ENCODE measurements around the gene HLA-B.
A peak's percentile ranks its signal among the peaks of the same experiment; 100 is the strongest.

The HLA-B gene

DNA sequence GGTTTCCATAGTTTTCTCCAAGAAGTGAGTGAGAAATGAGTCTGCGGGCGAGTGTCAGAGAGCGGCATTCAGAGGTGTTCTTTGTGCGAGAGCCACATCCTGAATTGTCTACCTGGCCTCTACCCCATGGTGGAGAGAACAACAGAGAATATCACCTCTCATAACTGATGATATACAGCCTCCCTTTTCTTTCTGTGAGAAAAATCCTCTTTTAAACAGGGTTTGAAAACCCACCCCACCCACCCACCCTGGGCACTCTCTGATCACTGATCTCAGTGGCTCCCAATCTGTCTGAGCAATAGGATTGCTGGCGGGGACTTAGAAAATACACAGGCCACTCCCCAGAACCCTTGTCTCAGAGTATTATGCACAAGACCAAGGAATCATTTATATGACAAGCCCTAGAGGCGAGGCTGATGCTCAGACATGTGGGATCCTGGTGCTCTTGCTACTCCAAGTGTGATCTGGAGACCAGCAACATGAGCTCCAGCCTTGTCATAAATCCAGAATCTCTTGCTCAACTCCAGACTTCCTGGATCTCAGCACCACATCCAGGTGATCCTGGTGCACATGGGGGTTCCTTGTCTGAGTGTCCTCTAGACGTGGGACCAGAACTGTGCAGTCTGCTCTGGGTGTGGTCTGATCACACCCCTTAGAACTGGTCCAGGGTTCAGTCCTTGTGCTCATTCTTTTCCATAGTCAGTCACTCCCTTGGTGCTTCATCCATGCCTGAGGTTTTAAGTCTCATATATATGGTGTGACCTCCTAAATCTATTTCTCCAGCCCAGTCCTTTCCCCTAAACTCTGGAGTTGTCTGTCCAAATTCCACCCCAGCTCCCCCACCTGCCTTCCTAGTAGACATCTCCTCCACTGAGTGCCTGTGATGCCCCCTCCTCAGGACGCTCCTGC, 5.3 kb downstream of the HLA-B start:
- no peak for FAIRE-seq

GRCh38 chr6:31351033-31351380, 6.0 kb downstream of the HLA-B start:
- FAIRE-seq: no peak

GRCh38 chr6:31350196-31351032, 6.6 kb downstream of the HLA-B start:
- FAIRE-seq: no peak

GRCh38 chr6:31349301-31349700, 7.7 kb downstream of the HLA-B start:
- FAIRE-seq: no peak

- FAIRE-seq: no peak
These were observed 11.8 kb downstream of the HLA-B start for GRCh38 chr6:31345026-31345730.

- no peak for FAIRE-seq
These were observed 16.8 kb downstream of the HLA-B start for GRCh38 chr6:31340228-31340627.

- no peak for FAIRE-seq
These were observed 17.8 kb downstream of the HLA-B start for GRCh38 chr6:31339210-31339609.

DNA sequence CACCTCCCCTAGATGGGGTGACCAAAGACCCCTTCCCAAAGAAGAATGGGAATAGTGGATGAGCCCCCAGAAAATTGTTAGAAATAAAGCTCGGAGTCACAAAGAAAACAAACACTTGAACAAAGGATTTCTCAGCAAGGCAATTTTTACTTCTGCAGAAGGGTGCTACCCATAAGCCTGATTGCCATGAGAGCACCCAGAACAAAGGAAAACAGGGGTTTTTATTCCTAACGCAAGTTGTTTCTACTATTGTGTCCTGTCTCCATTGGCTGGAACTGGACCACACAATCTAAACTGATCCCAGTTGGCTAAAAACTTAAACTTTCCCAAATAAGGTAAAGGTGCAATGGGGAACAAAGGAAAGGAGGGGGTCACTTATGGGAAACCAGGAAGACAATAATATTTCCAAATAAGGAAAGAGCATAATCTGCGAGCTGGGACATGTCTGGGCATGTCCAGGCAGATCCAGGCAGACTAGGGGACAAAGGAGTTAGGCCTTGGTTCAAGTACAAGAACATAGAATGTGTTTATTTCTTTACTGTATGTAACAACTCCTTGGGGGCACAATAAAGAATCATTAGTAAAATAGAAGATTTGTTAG, 20.0 kb downstream of the HLA-B start:
- FAIRE-seq: no peak

- no peak for FAIRE-seq
These were observed 24.1 kb downstream of the HLA-B start for GRCh38 chr6:31332637-31333602.

- no peak for FAIRE-seq
These were observed 28.5 kb downstream of the HLA-B start for GRCh38 chr6:31328355-31328960.

DNA sequence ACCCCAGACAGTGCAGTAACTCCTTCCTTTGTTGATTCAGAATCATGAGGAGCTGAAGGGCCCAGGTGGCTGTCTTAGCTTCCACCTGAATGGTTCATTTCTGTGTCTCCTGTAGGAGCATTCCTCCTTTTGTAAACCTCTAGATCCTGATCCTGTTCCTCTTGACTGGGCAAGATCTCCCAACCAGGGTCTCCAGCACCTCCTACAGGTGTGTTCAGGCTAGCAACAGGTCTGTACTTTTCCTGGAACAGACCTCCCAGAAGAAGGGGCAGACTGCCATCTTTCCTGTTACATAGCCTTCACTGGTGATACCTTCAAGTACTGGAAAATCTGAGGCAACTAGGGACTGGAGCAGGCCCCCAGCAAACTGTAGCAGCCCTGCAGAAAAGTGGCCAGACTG, 35.2 kb downstream of the HLA-B start:
- no peak for FAIRE-seq

GRCh38 chr6:31321005-31321707, 35.8 kb downstream of the HLA-B start:
- FAIRE-seq: peak; percentile 27

DNA sequence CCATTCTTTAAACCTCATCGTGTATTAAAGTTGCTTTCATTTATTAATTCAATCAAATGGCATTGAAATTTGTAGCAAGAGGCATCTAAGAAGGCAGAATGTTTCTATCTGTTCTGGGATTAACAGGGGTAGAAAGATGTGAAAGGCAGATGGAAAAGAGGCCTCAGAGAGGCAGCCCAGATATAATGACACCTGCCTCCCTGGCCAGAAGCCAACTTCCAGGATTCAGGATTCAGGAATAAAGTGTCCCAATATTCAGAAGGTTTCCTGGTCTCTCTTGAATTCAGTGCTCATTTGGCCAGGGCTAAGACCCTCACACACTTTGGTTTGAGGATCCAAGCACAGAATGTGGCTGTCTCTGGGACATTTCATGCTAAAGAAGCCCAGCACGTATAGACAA, 39.9 kb downstream of the HLA-B start:
- FAIRE-seq: no peak

- FAIRE-seq: no peak
These were observed 47.3 kb downstream of the HLA-B start for GRCh38 chr6:31309641-31310040.

DNA sequence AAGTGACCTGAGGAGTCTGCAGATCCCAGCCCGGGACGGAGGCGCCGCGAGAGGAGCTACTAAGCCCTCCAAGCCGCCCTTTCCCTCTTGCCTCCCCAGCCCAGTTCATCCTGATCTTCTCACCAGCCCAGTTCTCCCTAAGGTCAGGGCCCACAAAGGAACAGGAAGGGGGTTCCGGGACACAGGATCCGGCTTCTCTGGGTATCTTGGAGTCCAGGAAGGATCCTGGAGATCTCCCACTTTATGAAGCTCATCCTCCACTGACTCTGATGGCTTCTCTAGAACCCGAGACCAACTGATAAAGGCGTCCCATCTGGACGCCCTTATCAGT, 48.2 kb downstream of the HLA-B start:
- no peak for FAIRE-seq

DNA sequence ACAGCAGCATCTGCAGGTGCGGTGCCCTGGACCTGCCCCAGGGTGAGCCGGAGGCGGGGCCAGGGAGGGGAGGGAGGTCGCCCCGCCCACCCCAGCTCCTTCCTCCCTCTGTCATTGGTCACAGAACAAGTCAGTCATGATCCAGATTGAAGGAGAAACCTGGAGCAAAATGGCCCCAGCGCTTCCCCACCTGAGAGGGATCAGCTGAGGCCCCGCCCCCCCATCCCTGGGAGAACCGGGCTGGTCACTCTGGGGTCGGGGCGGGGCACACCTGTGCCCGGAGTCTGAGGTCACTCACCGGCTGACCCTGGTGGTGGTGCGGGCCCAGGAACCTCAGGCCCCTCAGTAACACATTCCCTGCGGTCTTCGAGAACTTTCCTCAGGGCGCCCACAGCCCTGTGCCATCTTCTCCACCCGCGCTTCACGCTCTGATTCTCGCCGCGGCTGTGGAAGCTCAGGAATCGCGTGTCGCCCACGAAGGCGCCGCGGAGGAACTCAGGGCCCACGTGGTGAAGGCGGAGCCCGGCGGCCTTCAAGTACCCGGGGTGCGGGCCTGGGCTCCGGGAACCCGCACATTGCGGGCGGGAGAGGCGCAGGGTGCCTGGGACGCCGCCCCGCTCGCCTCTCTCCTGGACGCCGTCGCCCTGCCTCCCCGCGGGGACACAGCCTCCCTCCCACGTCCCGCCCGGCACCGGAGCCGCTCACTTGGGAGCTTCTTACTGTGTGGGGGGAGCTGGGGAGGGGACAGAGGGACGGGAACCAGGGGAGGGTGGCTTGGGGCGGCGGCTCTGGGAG, 48.7 kb downstream of the HLA-B start:
- no peak for FAIRE-seq

- no peak for FAIRE-seq
These were observed 49.3 kb downstream of the HLA-B start for GRCh38 chr6:31307669-31308049.

- no peak for FAIRE-seq
These were observed 51.2 kb downstream of the HLA-B start for GRCh38 chr6:31305703-31306219.

DNA sequence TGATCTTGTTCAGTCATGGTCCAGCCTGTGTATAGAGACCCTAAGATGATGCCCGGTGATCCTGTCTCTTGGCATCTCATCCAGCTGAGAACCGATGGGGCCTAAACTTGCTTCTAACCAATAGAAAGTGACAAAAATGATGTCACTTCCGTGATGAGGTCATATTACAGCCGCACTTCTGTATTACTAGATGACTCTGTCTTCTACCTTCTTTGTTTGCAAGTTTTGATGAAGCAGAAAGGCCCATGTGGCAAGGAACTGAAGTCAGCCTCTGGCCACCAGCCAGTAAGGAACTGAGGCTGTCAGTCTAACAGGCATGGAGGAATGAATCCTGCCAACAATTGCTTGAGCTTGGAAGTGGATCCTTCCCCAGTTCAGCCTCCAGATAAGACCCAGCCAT, 52.3 kb downstream of the HLA-B start:
- FAIRE-seq: no peak
